GM21423 (cell line): Measurements from ENCODE around the gene CD6.

Source experiments
- ATAC-seq: cut with Tn5 transposase; IDR thresholded peaks from one replicate; pipeline ENCODE4 v1.9.1; 2021; ENCODE audit warnings: mild to moderate bottlenecking, moderate library complexity; ENCODE audit not compliant: unreplicated experiment

The CD6 gene

DNA sequence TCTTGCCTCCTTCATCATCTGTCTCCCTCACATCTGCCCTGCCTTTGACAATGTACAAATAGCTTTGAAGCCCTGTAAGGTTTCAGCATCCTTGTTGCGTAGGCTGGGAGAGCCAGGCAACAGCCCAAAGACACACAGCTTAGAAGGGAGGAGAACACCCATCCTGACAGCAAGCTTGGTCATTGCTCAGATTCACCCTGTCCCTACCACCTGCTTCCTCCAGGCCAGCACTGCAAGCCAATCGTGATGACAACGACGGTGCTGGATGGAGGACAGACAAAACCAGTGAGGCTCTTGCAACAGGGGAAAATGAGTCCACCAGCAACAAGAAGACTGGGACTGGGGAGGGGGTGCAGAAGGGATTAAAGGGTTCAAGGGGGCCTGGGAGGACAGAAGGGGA is 97.9 kb downstream of the CD6 start:
- no peak for ATAC-seq
